Body of pancreas (tissue), 4 donors: ENCODE measurements around the gene PKP4. TPM values are rescaled to one million over a fixed set of nuclear protein-coding genes. Genes with fewer than 3 reads are reported as not detected.

Experiments used
- ATAC-seq: fragments of 150-250 bp; one replicate; pipeline ENCODE4 v1.9.1; 2016
- DNase-seq, 4 donors: peaks; one replicate each; pipeline ENCODE4 v3.0.0-alpha.2; 2019
- H3K27ac ChIP-seq, 4 donors: fragments of 200-600 bp; sonication (generic); 1 replicate in 3 of 4; 2 replicates in 1 of 4; pipeline versions ENCODE4 v1.5.1 to v1.6.1; 2016 to 2019; ENCODE audit warnings: mild to moderate bottlenecking in 1 of 4, mixed read lengths in 1 of 4, moderate library complexity in 1 of 4
- H3K27me3 ChIP-seq, 2 donors: fragments of 200-600 bp; sonication (generic); one replicate each; pipeline ENCODE4 v1.6.0; 2016; ENCODE audit warnings: mild to moderate bottlenecking in 1 of 2
- H3K36me3 ChIP-seq, 2 donors: fragments of 200-600 bp; sonication (generic); replicated peaks in 1 of 2; 2 replicates each; pipeline ENCODE4 v1.5.1; 2016; ENCODE audit warnings: low read depth in 2 of 2; ENCODE audit not compliant: insufficient read depth in 1 of 2
- H3K4me1 ChIP-seq: fragments of 200-600 bp; sonication (generic); one replicate; pipeline ENCODE4 v1.6.0; 2016
- H3K4me3 ChIP-seq, 2 donors: fragments of 200-600 bp; sonication (generic); 1 replicate in 1 of 2; 2 replicates in 1 of 2; pipeline ENCODE4 v1.5.1; 2016 to 2019
- H3K9me3 ChIP-seq, 3 donors: fragments of 200-600 bp; sonication (generic); 1 replicate in 2 of 3; 2 replicates in 1 of 3; pipeline ENCODE4 v1.5.1; 2016
- POLR2A ChIP-seq, 3 donors: fragments of 450-650 bp; IDR thresholded peaks; one replicate each; pipeline ENCODE4 v1.6.1; 2016; ENCODE audit warnings: antibody characterized with exemption in 3 of 3, mild to moderate bottlenecking in 2 of 3
- WGBS, 2 donors: methylation state at CpG; one replicate each; pipeline ENCODE4 v1.1.5; 2017; 5-methylcytosine and 5-hydroxymethylcytosine counted together
- intact Hi-C: fragments of 100-400 bp; cut with DNase I; formaldehyde crosslinking; loops from one replicate; pipeline ENCODE4 v1.15.1; 2023
- total RNA-seq, 2 donors: library from RNA; depleted of rRNA; stranded (reverse); fragments of >200 nt; gene quantifications; one replicate each; pipeline ENCODE4 v1.1.0, GENCODE V29; 2016
- TF ChIP-seq, protein P1 (sequence below), 7 experiments: fragments of 450-650 bp in 4 of 7; fragments of 200-600 bp in 3 of 7; sonication (generic) in 3 of 7; IDR thresholded peaks; one replicate each; pipeline ENCODE4 v1.5.1; 2016 to 2019; ENCODE audit warnings: antibody characterized with exemption in 7 of 7

The PKP4 gene
- total RNA-seq, 2 donors from 2014 or later, result 36.3 to 50.1 TPM

- Histone ChIP-seq H3K4me3 (no peak overlapping the region), H3K36me3 (no peaks in the 10 kb centered on the region), H3K27me3 (no peaks in the 10 kb centered on the region), H3K9me3 (no peaks in the 10 kb centered on the region), H3K4me1 (no peaks in the 10 kb centered on the region), H3K27ac (no peak overlapping the region)
- ATAC-seq, result no peak
- intact Hi-C loops, result no loop called here
- no peak for DNase-seq
- TF ChIP-seq POLR2A (IDR thresholded peaks at IDR 0.05), result no peak
- TF ChIP-seq, protein P1, sequence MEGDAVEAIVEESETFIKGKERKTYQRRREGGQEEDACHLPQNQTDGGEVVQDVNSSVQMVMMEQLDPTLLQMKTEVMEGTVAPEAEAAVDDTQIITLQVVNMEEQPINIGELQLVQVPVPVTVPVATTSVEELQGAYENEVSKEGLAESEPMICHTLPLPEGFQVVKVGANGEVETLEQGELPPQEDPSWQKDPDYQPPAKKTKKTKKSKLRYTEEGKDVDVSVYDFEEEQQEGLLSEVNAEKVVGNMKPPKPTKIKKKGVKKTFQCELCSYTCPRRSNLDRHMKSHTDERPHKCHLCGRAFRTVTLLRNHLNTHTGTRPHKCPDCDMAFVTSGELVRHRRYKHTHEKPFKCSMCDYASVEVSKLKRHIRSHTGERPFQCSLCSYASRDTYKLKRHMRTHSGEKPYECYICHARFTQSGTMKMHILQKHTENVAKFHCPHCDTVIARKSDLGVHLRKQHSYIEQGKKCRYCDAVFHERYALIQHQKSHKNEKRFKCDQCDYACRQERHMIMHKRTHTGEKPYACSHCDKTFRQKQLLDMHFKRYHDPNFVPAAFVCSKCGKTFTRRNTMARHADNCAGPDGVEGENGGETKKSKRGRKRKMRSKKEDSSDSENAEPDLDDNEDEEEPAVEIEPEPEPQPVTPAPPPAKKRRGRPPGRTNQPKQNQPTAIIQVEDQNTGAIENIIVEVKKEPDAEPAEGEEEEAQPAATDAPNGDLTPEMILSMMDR (IDR thresholded peaks at IDR 0.05), result no peak
- WGBS, 2 donors, result 91 to 96% methylated on average over 2 of the region's 2 CpGs
These were observed 89.8 kb downstream of the PKP4 start for GRCh38 chr2:158546412-158547144.

DNA sequence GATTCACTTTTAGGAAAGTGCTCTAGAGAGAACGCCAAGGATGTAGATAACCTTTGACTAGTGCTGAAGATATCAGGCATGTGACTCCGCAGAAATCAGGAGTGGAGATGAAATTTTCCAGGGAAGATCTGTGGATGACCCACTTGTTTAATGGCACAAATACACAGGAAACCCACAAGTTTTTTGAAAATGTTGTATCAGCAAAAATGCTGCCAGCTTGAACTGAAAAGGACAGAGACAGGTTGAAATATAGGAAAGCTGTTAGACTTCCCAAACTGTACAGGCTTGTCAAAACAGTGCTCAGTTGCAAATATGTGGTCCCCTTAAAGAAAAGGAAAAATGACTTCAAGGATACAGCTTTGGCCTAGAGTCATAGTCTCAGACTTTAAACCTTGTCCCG lies 96.5 kb downstream of the PKP4 start:
- Histone ChIP-seq H3K27me3 (no peaks in the 10 kb centered on the region), H3K36me3 (no peaks in the 10 kb centered on the region), H3K9me3 (no peaks in the 10 kb centered on the region), H3K27ac (no peak overlapping the region), H3K4me1 (peaks cover 9% of the 10 kb centered on the region), H3K4me3 (no peak overlapping the region)
- intact Hi-C loops, result no loop called here
- 90 to 92% methylated on average over 3 of the region's 3 CpGs for WGBS, 2 donors
- TF ChIP-seq, protein P1 (IDR thresholded peaks at IDR 0.05), result no peak
- no peak for TF ChIP-seq POLR2A (IDR thresholded peaks at IDR 0.05)
- DNase-seq (no peak), ATAC-seq (no peak)

- Histone ChIP-seq H3K9me3 (no peaks in the 10 kb centered on the region), H3K27ac (no peak overlapping the region), H3K4me1 (peaks cover 12% of the 10 kb centered on the region), H3K36me3 (no peaks in the 10 kb centered on the region), H3K4me3 (no peak overlapping the region), H3K27me3 (no peaks in the 10 kb centered on the region)
- TF ChIP-seq, protein P1 (IDR thresholded peaks at IDR 0.05), result no peak
- TF ChIP-seq POLR2A (IDR thresholded peaks at IDR 0.05), result no peak
- intact Hi-C loops, result no loop called here
- no peak for DNase-seq
- WGBS, 2 donors, result 81 to 90% methylated on average over 1 of the region's 1 CpG
- ATAC-seq, result no peak
These were observed 98.2 kb downstream of the PKP4 start for GRCh38 chr2:158554996-158555395.

- H3K27ac ChIP-seq, result no peak overlapping the region
- no peaks in the 10 kb centered on the region for H3K36me3 ChIP-seq
- no peak overlapping the region for H3K4me3 ChIP-seq
- H3K9me3 ChIP-seq, result no peaks in the 10 kb centered on the region
- WGBS, 2 donors, result 50 to 63% methylated on average over 3 of the region's 3 CpGs
- H3K4me1 ChIP-seq, result peaks cover 15% of the 10 kb centered on the region
- no peak for TF ChIP-seq POLR2A (IDR thresholded peaks at IDR 0.05)
- TF ChIP-seq, protein P1 (IDR thresholded peaks at IDR 0.05), result no peak
- no peaks in the 10 kb centered on the region for H3K27me3 ChIP-seq
- ATAC-seq, result no peak
- no peak for DNase-seq
- intact Hi-C loops, result no loop called here
These were observed 99.4 kb downstream of the PKP4 start for GRCh38 chr2:158556124-158556523.

DNA sequence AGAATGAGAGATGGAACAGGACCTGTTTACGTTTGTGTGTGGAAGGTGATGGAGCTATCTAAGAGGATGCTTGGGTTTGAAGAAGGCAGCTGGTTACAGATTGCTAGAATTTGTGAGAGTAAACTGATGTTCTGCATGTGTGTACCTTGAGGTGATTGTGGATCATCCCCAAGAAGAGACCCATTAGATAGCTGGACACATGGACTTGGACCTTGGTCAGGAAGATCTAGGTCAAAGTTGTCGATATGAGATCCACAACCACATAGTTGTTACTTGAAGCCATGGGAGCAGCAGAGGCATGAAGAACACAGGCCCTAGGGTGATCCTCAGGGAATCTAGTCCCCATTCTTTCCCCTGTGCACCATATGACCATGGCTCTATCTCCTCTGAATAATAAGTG lies 101.0 kb downstream of the PKP4 start:
- intact Hi-C loops, result no loop called here
- no peak for TF ChIP-seq POLR2A (IDR thresholded peaks at IDR 0.05)
- TF ChIP-seq, protein P1 (IDR thresholded peaks at IDR 0.05), result no peak
- DNase-seq (no peak), ATAC-seq (no peak)
- WGBS, 2 donors, result 93 to 99% methylated on average over 2 of the region's 2 CpGs
- Histone ChIP-seq H3K27ac (no peak overlapping the region), H3K4me1 (peaks cover 15% of the 10 kb centered on the region), H3K4me3 (no peak overlapping the region), H3K9me3 (no peaks in the 10 kb centered on the region), H3K36me3 (no peaks in the 10 kb centered on the region), H3K27me3 (no peaks in the 10 kb centered on the region)
